Fibroblast of lung (primary cell): ENCODE measurements around the gene TAF13. TPM values are rescaled to one million over a fixed set of nuclear protein-coding genes. Genes with fewer than 3 reads are reported as not detected.

Experiments used
- DNase-seq, 2 donors: peaks; one replicate each; pipeline versions ENCODE4 v3.0.0 to v3.0.0-alpha.2; 2010; ENCODE audit warnings: low read depth in 2 of 2
- H2AFZ ChIP-seq: 2 replicates; pipeline ENCODE4 v1.5.1; 2012; ENCODE audit warnings: low read length, control low read depth, inconsistent platforms
- H3K27ac ChIP-seq: 2 replicates; pipeline ENCODE4 v1.5.1; 2011; ENCODE audit warnings: low read length, control low read depth; ENCODE audit not compliant: insufficient read depth
- H3K27me3 ChIP-seq: 2 replicates; pipeline ENCODE4 v1.5.1; 2011; ENCODE audit warnings: mild to moderate bottlenecking, low read length; ENCODE audit not compliant: control insufficient read depth, insufficient read depth
- H3K36me3 ChIP-seq: 2 replicates; pipeline ENCODE4 v1.5.1; 2011; ENCODE audit warnings: low read length; ENCODE audit not compliant: control insufficient read depth, insufficient read depth
- H3K4me1 ChIP-seq: 2 replicates; pipeline ENCODE4 v1.5.1; 2011; ENCODE audit warnings: low read length; ENCODE audit not compliant: control insufficient read depth, insufficient read depth; ENCODE audit errors: extremely low read depth
- H3K4me2 ChIP-seq: 2 replicates; pipeline ENCODE4 v1.5.1; 2011; ENCODE audit warnings: low read length, control low read depth; ENCODE audit not compliant: insufficient read depth; ENCODE audit errors: extremely low read depth
- H3K4me3 ChIP-seq, 4 experiments: fragments of 200-600 bp in 1 of 4; sonication (generic) in 1 of 4; replicated peaks in 1 of 4; 2 replicates each; pipeline ENCODE4 v1.5.1; 2011 to 2016; ENCODE audit warnings: low read length in 4 of 4, low read depth in 3 of 4, mild to moderate bottlenecking in 3 of 4, control low read depth in 2 of 4, inconsistent platforms in 1 of 4, mixed read lengths in 1 of 4; ENCODE audit not compliant: insufficient read depth in 1 of 4; ENCODE audit errors: control extremely low read depth in 1 of 4
- H3K79me2 ChIP-seq: 2 replicates; pipeline ENCODE4 v1.5.1; 2012; ENCODE audit warnings: mild to moderate bottlenecking, low read length, inconsistent platforms; ENCODE audit not compliant: control insufficient read depth, insufficient read depth
- H3K9ac ChIP-seq: 2 replicates; pipeline ENCODE4 v1.5.1; 2011; ENCODE audit warnings: mild to moderate bottlenecking, low read length, control low read depth; ENCODE audit not compliant: insufficient read depth
- H3K9me3 ChIP-seq: 2 replicates; pipeline ENCODE4 v1.5.1; 2012; ENCODE audit warnings: low read depth, low read length; ENCODE audit not compliant: control insufficient read depth, insufficient read depth
- H4K20me1 ChIP-seq: 2 replicates; pipeline ENCODE4 v1.5.1; 2011; ENCODE audit warnings: low read length; ENCODE audit not compliant: control insufficient read depth, insufficient read depth; ENCODE audit errors: extremely low read depth
- CTCF ChIP-seq, 2 donors: IDR thresholded peaks in 1 of 2; conservative IDR thresholded peaks in 1 of 2; 1 replicate in 1 of 2; 2 replicates in 1 of 2; pipeline ENCODE4 v1.5.1; 2011 to 2012; ENCODE audit warnings: low read length in 2 of 2, control low read depth in 1 of 2, inconsistent platforms in 1 of 2, low read depth in 1 of 2, mild to moderate bottlenecking in 1 of 2
- EZH2 ChIP-seq: IDR thresholded peaks from 2 replicates; pipeline ENCODE4 v1.5.1; 2012; ENCODE audit warnings: low read length, control low read depth, mild to moderate bottlenecking; ENCODE audit errors: missing control alignments
- polyA plus RNA-seq, 2 donors: library from polyadenylated mRNA; depleted of rRNA in 1 of 2; stranded (reverse) in 1 of 2; unstranded in 1 of 2; fragments of >200 nt; gene quantifications; 2 replicates each; pipeline ENCODE4 v1.2.1, GENCODE V29; 2011 to 2012; ENCODE audit warnings: missing spikeins in 1 of 2
- total RNA-seq: library from RNA; depleted of rRNA; stranded (reverse); fragments of >200 nt; gene quantifications from 2 replicates; pipeline ENCODE4 v1.2.1, GENCODE V29; 2014

Gene TAF13
- total and polyA plus RNA-seq, 2 donors (not counting 1 experiment from before 2014, with no cell fraction given) = 66.6 to 85.7 TPM

DNA sequence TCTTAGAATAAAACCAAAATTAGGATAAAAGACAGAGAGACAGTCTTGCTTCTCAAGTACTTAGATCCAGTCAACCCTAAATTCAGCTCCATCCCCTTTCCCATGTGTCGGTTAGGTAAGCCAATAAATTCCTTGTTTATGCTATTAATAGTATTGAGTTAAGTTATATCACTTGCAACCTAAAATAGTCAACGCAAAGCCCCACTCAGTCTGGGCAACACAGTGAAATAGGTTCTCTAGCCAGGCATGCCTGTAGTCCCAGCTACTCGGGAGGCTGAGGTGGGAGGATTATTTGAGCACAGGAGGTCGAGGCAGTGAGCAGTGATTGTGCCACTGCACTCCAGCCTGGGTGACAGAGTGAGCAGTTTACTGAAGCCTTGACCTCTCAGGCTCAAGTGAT is 14.6 kb downstream of the TAF13 start:
- DNase-seq = no peak
- no peaks in the 10 kb centered on the region for H4K20me1 ChIP-seq
- TF ChIP-seq CTCF (conservative IDR thresholded peaks at IDR 0.05 in 1 of 2, IDR thresholded peaks at IDR 0.05 in 1 of 2; ENCODE audit: low read depth in 1 of 2, low read length in 2 of 2) (no peak), EZH2 (no peak)

DNA sequence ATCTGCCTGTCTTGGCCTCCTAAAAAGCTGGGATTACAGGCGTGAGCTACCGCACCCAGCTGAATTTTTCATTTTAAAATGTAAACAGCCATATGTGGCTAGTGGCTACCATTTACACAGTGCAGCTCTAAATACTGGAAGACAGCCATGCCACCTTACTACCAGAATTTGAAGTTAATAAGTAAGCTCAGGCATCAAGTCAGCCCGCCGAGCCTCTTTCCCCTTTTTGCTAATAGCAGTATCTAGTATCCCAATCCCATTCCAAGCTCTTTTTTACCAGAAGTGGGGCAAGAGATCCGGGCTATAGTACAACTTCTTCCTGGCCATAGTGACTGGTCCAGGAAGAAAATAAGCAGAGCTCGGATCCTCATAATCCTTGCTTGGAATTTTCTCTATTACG is 15.1 kb downstream of the TAF13 start:
- Histone ChIP-seq H3K4me2 (no peak overlapping the region), H3K36me3 (peaks cover 1% of the 10 kb centered on the region), H4K20me1 (no peaks in the 10 kb centered on the region), H3K27ac (no peak overlapping the region), H3K4me1 (no peaks in the 10 kb centered on the region), H2AFZ (no peak overlapping the region), H3K27me3 (no peaks in the 10 kb centered on the region), H3K79me2 (no peaks in the 10 kb centered on the region), H3K9me3 (no peaks in the 10 kb centered on the region), H3K9ac (no peak overlapping the region), H3K4me3 (no peak overlapping the region)
- DNase-seq = no peak
- TF ChIP-seq EZH2 (no peak), CTCF (conservative IDR thresholded peaks at IDR 0.05 in 1 of 2, IDR thresholded peaks at IDR 0.05 in 1 of 2; ENCODE audit: low read depth in 1 of 2, low read length in 2 of 2) (no peak)

More for the DNA sequence above, 14.6 kb downstream of the TAF13 start:
- H3K27me3 ChIP-seq = no peaks in the 10 kb centered on the region
- H3K9ac ChIP-seq = no peak overlapping the region
- no peak overlapping the region for H3K4me2 ChIP-seq
- no peaks in the 10 kb centered on the region for H3K9me3 ChIP-seq
- no peaks in the 10 kb centered on the region for H3K79me2 ChIP-seq
- no peaks in the 10 kb centered on the region for H3K4me1 ChIP-seq
- no peak overlapping the region for H3K4me3 ChIP-seq
- no peak overlapping the region for H3K27ac ChIP-seq
- H2AFZ ChIP-seq = no peak overlapping the region
- H3K36me3 ChIP-seq = peaks cover 1% of the 10 kb centered on the region

- Histone ChIP-seq H3K4me2 (no peak overlapping the region), H3K27me3 (no peaks in the 10 kb centered on the region), H3K9ac (no peak overlapping the region), H2AFZ (no peak overlapping the region), H3K4me1 (no peaks in the 10 kb centered on the region), H3K79me2 (no peaks in the 10 kb centered on the region), H3K4me3 (no peak overlapping the region), H3K9me3 (no peaks in the 10 kb centered on the region), H3K27ac (no peak overlapping the region), H4K20me1 (no peaks in the 10 kb centered on the region), H3K36me3 (peaks cover 1% of the 10 kb centered on the region)
- TF ChIP-seq CTCF (conservative IDR thresholded peaks at IDR 0.05 in 1 of 2, IDR thresholded peaks at IDR 0.05 in 1 of 2; ENCODE audit: low read depth in 1 of 2, low read length in 2 of 2) = no peak
- no peak for TF ChIP-seq EZH2
- no peak for DNase-seq
These were observed 16.8 kb downstream of the TAF13 start for GRCh38 chr1:109059026-109059425.
